22Rv1 (cell line): ENCODE measurements around the gene COX19.
A peak's percentile ranks its signal among the peaks of the same experiment; 100 is the strongest.

ENCODE experiments used
- H3K27ac ChIP-seq: fragments of 450-650 bp; 2 replicates; pipeline ENCODE4 v1.5.1; 2017
- ZFX ChIP-seq: fragments of 450-650 bp; IDR thresholded peaks from 2 replicates; pipeline ENCODE4 v1.6.1; 2017; ENCODE audit warnings: antibody characterized with exemption, borderline replicate concordance
- TF ChIP-seq, protein P1 (sequence below): fragments of 450-650 bp; IDR thresholded peaks from 2 replicates; pipeline ENCODE4 v1.5.1; 2017; ENCODE audit warnings: mild to moderate bottlenecking

The COX19 gene

DNA sequence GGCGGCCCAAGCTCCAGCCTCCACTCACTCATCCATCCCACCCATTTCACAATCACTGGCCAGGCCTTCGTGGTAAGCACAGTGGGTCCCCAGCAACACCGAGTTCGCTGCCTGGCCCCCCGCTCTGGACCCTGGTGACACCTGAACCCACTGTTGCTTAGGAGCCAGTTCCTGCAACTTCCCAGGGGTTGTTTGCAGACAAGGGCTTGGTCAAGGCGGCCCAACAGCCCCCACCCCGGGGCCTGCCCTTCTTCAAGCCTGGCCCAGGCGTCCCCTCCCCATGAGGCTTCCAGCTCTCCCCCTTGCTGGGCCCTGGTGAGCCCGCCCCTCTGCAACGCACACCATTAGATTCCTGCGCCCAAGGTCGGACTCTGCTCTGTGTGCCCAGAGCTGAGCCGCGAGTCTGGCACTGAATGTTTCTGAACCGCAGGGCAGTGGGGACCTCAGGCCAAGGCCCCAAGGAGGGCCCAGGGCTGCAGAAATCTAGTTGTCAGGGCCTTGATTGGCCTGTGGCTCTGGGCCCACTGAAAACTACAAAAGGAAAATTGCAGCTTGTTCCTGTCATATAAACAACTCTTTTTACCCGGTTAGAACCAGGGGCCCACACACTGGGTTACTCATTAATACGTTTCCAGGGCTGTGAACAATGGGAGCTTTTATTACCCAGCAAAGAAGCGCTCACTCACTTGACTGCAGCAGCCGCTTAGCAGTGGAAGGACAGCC, 2.1 kb upstream of the COX19 start:
- no peak for TF ChIP-seq ZFX
- TF ChIP-seq, protein P1, sequence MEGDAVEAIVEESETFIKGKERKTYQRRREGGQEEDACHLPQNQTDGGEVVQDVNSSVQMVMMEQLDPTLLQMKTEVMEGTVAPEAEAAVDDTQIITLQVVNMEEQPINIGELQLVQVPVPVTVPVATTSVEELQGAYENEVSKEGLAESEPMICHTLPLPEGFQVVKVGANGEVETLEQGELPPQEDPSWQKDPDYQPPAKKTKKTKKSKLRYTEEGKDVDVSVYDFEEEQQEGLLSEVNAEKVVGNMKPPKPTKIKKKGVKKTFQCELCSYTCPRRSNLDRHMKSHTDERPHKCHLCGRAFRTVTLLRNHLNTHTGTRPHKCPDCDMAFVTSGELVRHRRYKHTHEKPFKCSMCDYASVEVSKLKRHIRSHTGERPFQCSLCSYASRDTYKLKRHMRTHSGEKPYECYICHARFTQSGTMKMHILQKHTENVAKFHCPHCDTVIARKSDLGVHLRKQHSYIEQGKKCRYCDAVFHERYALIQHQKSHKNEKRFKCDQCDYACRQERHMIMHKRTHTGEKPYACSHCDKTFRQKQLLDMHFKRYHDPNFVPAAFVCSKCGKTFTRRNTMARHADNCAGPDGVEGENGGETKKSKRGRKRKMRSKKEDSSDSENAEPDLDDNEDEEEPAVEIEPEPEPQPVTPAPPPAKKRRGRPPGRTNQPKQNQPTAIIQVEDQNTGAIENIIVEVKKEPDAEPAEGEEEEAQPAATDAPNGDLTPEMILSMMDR, result no peak
- peak overlapping the region; percentile 62 for H3K27ac ChIP-seq

DNA sequence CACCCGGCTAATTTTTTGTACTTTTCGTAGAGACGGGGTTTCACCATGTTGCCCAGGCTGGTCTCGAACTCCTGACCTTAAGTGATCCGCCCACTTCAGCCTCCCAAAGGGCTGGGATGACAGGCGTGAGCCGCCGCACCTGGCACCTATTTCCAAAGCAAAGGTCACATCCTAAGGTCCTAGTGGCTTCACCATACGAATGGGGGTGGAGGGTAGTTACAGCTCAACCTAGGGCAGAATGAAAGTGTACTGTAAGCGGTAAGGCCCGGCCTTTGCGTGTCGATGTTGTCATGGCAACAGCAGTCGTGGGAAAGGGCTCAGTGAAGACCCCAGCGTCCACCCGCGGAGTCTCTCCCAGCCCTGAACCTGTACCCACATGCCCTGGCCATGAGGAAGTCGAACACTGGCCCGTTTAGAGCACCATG, 1.6 kb upstream of the COX19 start:
- TF ChIP-seq, protein P1, result no peak
- TF ChIP-seq ZFX, result no peak

DNA sequence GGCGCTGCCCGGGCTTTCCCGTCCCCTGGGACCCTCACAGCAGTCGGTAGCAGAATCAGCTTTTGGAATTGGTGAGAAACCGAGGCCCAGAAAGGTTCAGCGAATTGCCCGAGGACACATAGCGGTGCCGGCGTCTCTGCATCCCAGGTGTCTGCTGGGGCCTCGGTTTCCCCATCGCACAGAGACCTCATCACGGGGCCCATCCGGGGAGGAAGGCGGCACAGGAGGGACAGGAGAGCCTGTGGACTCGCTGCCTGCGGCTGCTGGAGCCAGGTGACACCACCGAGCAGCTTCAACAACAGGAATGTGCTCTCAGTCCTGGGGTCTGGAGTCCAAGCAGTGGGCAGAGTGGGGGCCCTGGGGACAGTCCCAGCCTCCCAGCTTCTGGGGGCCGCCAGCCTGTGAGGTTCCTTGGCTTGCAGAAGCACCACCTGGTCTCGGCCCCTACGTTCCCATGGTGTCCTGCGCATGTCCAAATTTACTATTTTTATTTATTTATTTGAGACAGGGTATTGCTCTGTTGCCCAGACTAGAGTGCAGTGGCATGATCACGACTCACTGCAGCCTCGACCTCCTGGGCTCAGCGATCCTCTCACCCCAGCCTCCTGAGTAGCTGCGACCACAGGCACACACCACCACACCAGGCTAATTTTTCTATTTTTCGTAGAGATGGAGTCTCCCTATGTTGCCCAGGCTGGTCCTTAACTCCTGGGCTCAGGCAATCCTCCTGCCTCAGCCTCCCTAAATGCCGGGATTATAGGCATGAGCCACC, 539 bp upstream of the COX19 start:
- TF ChIP-seq, protein P1, result no peak
- no peak for TF ChIP-seq ZFX
- peak overlapping the region; percentile 88 for H3K27ac ChIP-seq

More for the DNA sequence above, 1.6 kb upstream of the COX19 start:
- peak overlapping the region; percentile 62 for H3K27ac ChIP-seq

DNA sequence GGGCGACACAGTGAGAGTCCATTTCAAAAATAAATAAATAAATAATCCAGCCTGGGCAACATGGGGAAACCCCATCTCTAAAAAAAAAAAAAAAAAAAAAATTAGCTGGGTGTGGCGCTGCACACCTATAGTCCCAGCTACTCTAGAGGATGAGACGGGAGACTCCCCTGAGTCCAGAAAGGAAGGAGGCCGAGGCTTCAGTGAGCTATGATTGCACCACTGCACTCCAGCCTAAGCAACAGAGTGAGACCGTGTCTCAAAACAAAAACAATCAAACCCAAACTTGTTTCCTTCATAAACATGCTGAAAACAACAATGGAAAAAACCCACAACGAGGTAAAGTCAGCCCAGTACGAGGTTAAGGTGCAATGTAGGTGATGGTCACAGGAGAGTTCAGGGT, 1.2 kb downstream of the COX19 start:
- peak overlapping the region; percentile 88; the same call in 1 of the 2 replicates for H3K27ac ChIP-seq
- TF ChIP-seq ZFX, result no peak
- TF ChIP-seq, protein P1, result no peak

DNA sequence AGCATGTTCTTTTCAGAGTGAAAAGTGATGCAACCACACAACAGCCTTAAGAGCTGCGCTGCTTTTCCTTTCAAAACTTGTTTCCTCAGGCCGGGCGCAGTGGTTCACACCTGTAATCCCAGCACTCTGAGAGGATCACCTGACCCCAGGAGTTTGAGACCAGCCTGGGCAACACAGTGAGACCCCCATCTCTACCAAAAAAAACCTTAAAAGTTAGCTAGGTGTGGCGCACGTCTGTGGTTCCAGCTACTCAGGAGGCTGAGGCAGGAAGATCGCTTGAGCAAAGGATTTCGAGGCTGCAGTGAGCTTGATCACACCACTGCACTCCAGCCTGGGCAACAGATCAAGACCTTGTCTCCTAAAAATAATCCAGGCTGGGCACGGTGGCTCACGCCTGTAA, 2.0 kb downstream of the COX19 start:
- H3K27ac ChIP-seq, result no peak overlapping the region
- TF ChIP-seq ZFX, result no peak
- TF ChIP-seq, protein P1, result no peak

DNA sequence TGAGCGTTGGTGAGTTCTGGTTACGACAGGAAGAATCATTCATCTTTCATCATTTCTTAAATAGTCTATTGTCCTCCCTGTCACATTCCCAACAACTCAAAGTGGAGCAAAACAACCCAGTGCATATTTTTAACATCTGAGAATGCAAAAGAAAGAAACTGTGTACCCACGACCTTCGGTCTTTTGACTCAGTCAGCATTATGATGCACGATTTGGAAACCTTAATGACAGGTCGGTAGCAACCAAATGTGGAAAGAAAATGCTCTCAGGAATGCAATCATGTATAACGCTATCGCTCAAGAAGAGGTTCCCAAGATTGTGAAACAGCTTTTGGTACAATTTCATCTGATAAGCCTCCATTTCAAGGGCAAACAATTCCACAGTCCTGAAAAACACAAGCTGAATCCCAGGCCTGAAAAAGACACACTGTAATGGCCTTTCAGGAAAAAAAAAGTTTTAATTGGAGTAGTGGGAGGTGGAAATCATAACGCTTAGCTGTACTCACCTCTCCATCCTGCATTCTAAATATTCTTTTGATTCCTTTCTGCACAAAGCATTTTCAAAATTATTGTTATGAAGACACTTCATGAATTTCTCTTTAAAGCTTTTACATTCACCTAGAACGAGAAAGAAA, 2.6 kb downstream of the COX19 start:
- TF ChIP-seq, protein P1, result no peak
- H3K27ac ChIP-seq, result no peak overlapping the region

DNA sequence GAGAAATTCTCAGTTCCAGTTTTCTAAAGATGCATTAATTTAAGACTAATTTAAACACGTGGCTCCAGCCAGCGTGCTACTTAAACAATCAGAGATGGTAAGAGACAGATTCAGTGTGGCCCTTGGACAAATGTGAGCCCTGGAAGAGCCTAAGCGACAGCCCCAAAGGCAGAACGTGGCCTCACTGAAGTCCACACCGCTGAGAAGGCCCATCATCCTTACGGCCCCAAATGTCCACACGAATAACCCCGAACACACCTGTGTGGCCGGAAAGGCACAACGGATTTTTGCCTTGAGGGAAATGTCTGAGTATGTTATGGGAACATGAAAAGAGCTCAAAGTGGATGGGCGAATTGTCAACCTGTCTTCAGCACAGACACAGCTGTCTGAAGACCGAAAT, 3.2 kb downstream of the COX19 start:
- H3K27ac ChIP-seq, result no peak overlapping the region
- TF ChIP-seq, protein P1, result no peak
- no peak for TF ChIP-seq ZFX
